Activated CD4-positive, alpha-beta T cell treated with anti-CD3 and anti-CD28 coated beads, Interleukin-2, amount 10 ng/mL, durations not matched to agents 7 days and 5 days (primary cell): ENCODE results near the gene MLPH. TPM values are rescaled to one million over a fixed set of nuclear protein-coding genes. Genes with fewer than 3 reads are reported as not detected.

Experiments used
- CTCF ChIA-PET: fragments of 350-600 bp; sonication (Branson Sonifier 250); formaldehyde crosslinking; loops from one replicate; lab custom pipeline; 2021; ENCODE audit warnings: antibody characterized with exemption; lab: Charles Lee
- POLR2A ChIA-PET: fragments of 350-600 bp; sonication (Branson Sonifier 250); formaldehyde crosslinking; loops from one replicate; lab custom pipeline; 2021; ENCODE audit warnings: antibody characterized with exemption; lab: Charles Lee
- DNase-seq: peaks from one replicate; pipeline ENCODE4 v3.0.0-alpha.2; 2020
- H3K27ac Mint-ChIP-seq: one replicate; pipeline ENCODE4 v1.8.0; 2021; ENCODE audit warnings: mild to moderate bottlenecking, moderate library complexity, mixed read lengths
- H3K27me3 Mint-ChIP-seq: one replicate; pipeline ENCODE4 v1.8.0; 2021; ENCODE audit warnings: mixed read lengths
- H3K36me3 Mint-ChIP-seq: one replicate; pipeline ENCODE4 v1.8.0; 2021; ENCODE audit warnings: low read depth, mixed read lengths
- H3K4me1 Mint-ChIP-seq: one replicate; pipeline ENCODE4 v1.8.0; 2021; ENCODE audit warnings: mixed read lengths
- H3K4me3 Mint-ChIP-seq: one replicate; pipeline ENCODE4 v1.8.0; 2021; ENCODE audit warnings: mild to moderate bottlenecking, moderate library complexity, mixed read lengths
- H3K9me3 Mint-ChIP-seq: one replicate; pipeline ENCODE4 v1.8.0; 2021; ENCODE audit warnings: mixed read lengths
- total RNA-seq, 2 experiments: library from RNA; stranded (reverse); gene quantifications; one replicate each; pipeline ENCODE4 v1.2.3, GENCODE V29; 2021

Gene MLPH
- total RNA-seq, 2 experiments from 2014 or later: not detected

GRCh38 chr2:237564526-237565131, 77.6 kb downstream of the MLPH start:
- DNase-seq: no peak
- Mint-ChIP-seq H3K9me3 (no peaks in the 10 kb centered on the region), H3K4me3 (no peak overlapping the region), H3K36me3 (no peaks in the 10 kb centered on the region), H3K27ac (no peak overlapping the region), H3K27me3 (peaks cover 2% of the 10 kb centered on the region), H3K4me1 (no peaks in the 10 kb centered on the region)
- POLR2A ChIA-PET: no interaction called here
- CTCF ChIA-PET: interaction anchor here (1.2 kb wide), 1 partner anchor 52 kb away, joined by 3 read pairs; no protein-coding TSS in a partner anchor

GRCh38 chr2:237565974-237566373, 78.9 kb downstream of the MLPH start:
- ChIA-PET CTCF (no interaction called here), POLR2A (no interaction called here)
- Mint-ChIP-seq H3K27me3 (no peaks in the 10 kb centered on the region), H3K27ac (no peak overlapping the region), H3K4me1 (no peaks in the 10 kb centered on the region), H3K36me3 (no peaks in the 10 kb centered on the region), H3K4me3 (no peak overlapping the region), H3K9me3 (no peaks in the 10 kb centered on the region)
- DNase-seq: no peak

- no peak for DNase-seq
- no peaks in the 10 kb centered on the region for H3K9me3 Mint-ChIP-seq
- no peaks in the 10 kb centered on the region for H3K36me3 Mint-ChIP-seq
- H3K4me1 Mint-ChIP-seq: no peaks in the 10 kb centered on the region
- no peaks in the 10 kb centered on the region for H3K27me3 Mint-ChIP-seq
- H3K4me3 Mint-ChIP-seq: no peak within 1 kb of the TSS
- ChIA-PET CTCF (interaction anchor here (0.9 kb wide), 1 partner anchor 54 kb away, joined by 4 read pairs; no protein-coding TSS in a partner anchor), POLR2A (no interaction called here)
- no peak within 1 kb of the TSS for H3K27ac Mint-ChIP-seq
Observed at GRCh38 chr2:237566401-237567235, 79.6 kb downstream of the MLPH start, which contains the start of gene PRLH. PRLH (plus strand) TSS chr2:237566574; CDS start chr2:237566574, 0 bp downstream.

GRCh38 chr2:237567276-237568029, 80.4 kb downstream of the MLPH start:
- peaks cover under 1% of the 10 kb centered on the region for H3K27me3 Mint-ChIP-seq
- ChIA-PET CTCF (interaction anchor here (0.6 to 0.9 kb wide), 2 partner anchors 55 to 228 kb away, joined by 4 read pairs; no protein-coding TSS in a partner anchor), POLR2A (no interaction called here)

GRCh38 chr2:237568121-237568660, 81.1 kb downstream of the MLPH start:
- Mint-ChIP-seq H3K36me3 (no peaks in the 10 kb centered on the region), H3K27me3 (peaks cover 1% of the 10 kb centered on the region), H3K4me1 (no peaks in the 10 kb centered on the region), H3K27ac (no peak overlapping the region), H3K9me3 (no peaks in the 10 kb centered on the region), H3K4me3 (no peak overlapping the region)
- DNase-seq: no peak
- POLR2A ChIA-PET: no interaction called here
- CTCF ChIA-PET: interaction anchor here (0.6 kb wide), 1 partner anchor 227 kb away, joined by 4 read pairs; no protein-coding TSS in a partner anchor

More at GRCh38 chr2:237567276-237568029, 80.4 kb downstream of the MLPH start:
- no peak overlapping the region for H3K27ac Mint-ChIP-seq
- no peaks in the 10 kb centered on the region for H3K9me3 Mint-ChIP-seq
- no peak overlapping the region for H3K4me3 Mint-ChIP-seq
- no peak for DNase-seq
- no peaks in the 10 kb centered on the region for H3K4me1 Mint-ChIP-seq
- H3K36me3 Mint-ChIP-seq: no peaks in the 10 kb centered on the region

GRCh38 chr2:237569041-237569440, 82.0 kb downstream of the MLPH start:
- POLR2A ChIA-PET: no interaction called here
- no peak for DNase-seq
- no peak overlapping the region for H3K4me3 Mint-ChIP-seq
- no peaks in the 10 kb centered on the region for H3K9me3 Mint-ChIP-seq
- H3K4me1 Mint-ChIP-seq: no peaks in the 10 kb centered on the region
- H3K27me3 Mint-ChIP-seq: peaks cover 1% of the 10 kb centered on the region
- H3K27ac Mint-ChIP-seq: no peak overlapping the region
- H3K36me3 Mint-ChIP-seq: no peaks in the 10 kb centered on the region
- CTCF ChIA-PET: no interaction called here

GRCh38 chr2:237569896-237570295, 82.8 kb downstream of the MLPH start:
- no peak for DNase-seq
- CTCF ChIA-PET: interaction anchor here (0.7 kb wide), 2 partner anchors 124 to 613 kb away, joined by 3 read pairs; no protein-coding TSS in a partner anchor
- peaks cover 1% of the 10 kb centered on the region for H3K27me3 Mint-ChIP-seq
- H3K9me3 Mint-ChIP-seq: no peaks in the 10 kb centered on the region
- no peaks in the 10 kb centered on the region for H3K36me3 Mint-ChIP-seq
- no peak overlapping the region for H3K4me3 Mint-ChIP-seq
- no peak overlapping the region for H3K27ac Mint-ChIP-seq
- H3K4me1 Mint-ChIP-seq: no peaks in the 10 kb centered on the region
- POLR2A ChIA-PET: no interaction called here

- ChIA-PET POLR2A (no interaction called here), CTCF (interaction anchor here (0.7 to 2.8 kb wide), 13 partner anchors 13 to 612 kb away, joined by 3 to 41 read pairs (median 4); no protein-coding TSS in a partner anchor)
- Mint-ChIP-seq H3K27ac (no peak overlapping the region), H3K36me3 (no peaks in the 10 kb centered on the region), H3K4me3 (no peak overlapping the region), H3K4me1 (no peaks in the 10 kb centered on the region), H3K27me3 (peaks cover 1% of the 10 kb centered on the region), H3K9me3 (no peaks in the 10 kb centered on the region)
- DNase-seq: no peak
Observed at GRCh38 chr2:237570776-237571335, 83.8 kb downstream of the MLPH start.

GRCh38 chr2:237571551-237571950, 84.5 kb downstream of the MLPH start:
- no peaks in the 10 kb centered on the region for H3K4me1 Mint-ChIP-seq
- no peak overlapping the region for H3K4me3 Mint-ChIP-seq
- H3K36me3 Mint-ChIP-seq: no peaks in the 10 kb centered on the region
- ChIA-PET POLR2A (no interaction called here), CTCF (interaction anchor here (0.9 to 2.8 kb wide), 31 partner anchors 10 to 693 kb away, joined by 3 to 41 read pairs (median 4); no protein-coding TSS in a partner anchor)
- H3K27me3 Mint-ChIP-seq: peaks cover 1% of the 10 kb centered on the region
- no peaks in the 10 kb centered on the region for H3K9me3 Mint-ChIP-seq
- no peak overlapping the region for H3K27ac Mint-ChIP-seq
- DNase-seq: no peak

GRCh38 chr2:237572021-237572741, 85.1 kb downstream of the MLPH start:
- Mint-ChIP-seq H3K9me3 (no peaks in the 10 kb centered on the region), H3K4me1 (no peaks in the 10 kb centered on the region), H3K27me3 (peaks cover 1% of the 10 kb centered on the region), H3K4me3 (no peak overlapping the region), H3K27ac (no peak overlapping the region), H3K36me3 (no peaks in the 10 kb centered on the region)
- ChIA-PET POLR2A (no interaction called here), CTCF (interaction anchor here (0.9 to 2.8 kb wide), 36 partner anchors 9 to 692 kb away, joined by 3 to 41 read pairs (median 4); no protein-coding TSS in a partner anchor)
- peak; percentile 87 for DNase-seq

- no peak overlapping the region for H3K4me3 Mint-ChIP-seq
- H3K9me3 Mint-ChIP-seq: no peaks in the 10 kb centered on the region
- H3K4me1 Mint-ChIP-seq: no peaks in the 10 kb centered on the region
- no peaks in the 10 kb centered on the region for H3K36me3 Mint-ChIP-seq
- H3K27ac Mint-ChIP-seq: no peak overlapping the region
- CTCF ChIA-PET: interaction anchor here (0.9 to 2.8 kb wide), 19 partner anchors 9 to 539 kb away, joined by 3 to 41 read pairs (median 4); no protein-coding TSS in a partner anchor
- POLR2A ChIA-PET: no interaction called here
- no peak for DNase-seq
- peaks cover 1% of the 10 kb centered on the region for H3K27me3 Mint-ChIP-seq
Observed at GRCh38 chr2:237572742-237573101, 85.7 kb downstream of the MLPH start.
